Naive thymus-derived CD8-positive, alpha-beta T cell (primary cell): ENCODE results near the gene MACROH2A2. TPM values are rescaled to one million over a fixed set of nuclear protein-coding genes. Genes with fewer than 3 reads are reported as not detected.
"Not testable (repeated sequence)": the region's sequence is repeated elsewhere in the genome, so short reads cannot be mapped to it uniquely, and the experiment has no call there.

Source experiments
- ATAC-seq, 2 donors: fragments of 150-1000 bp; cut with Tn5 transposase in 1 of 2; sonication (Bioruptor Pico), chemical (Tn5 transposase) in 1 of 2; 1 replicate in 1 of 2; 2 replicates in 1 of 2; pipeline ENCODE4 v1.10.0; 2021; ENCODE audit warnings: mild to moderate bottlenecking in 2 of 2, moderate library complexity in 2 of 2
- POLR2A ChIA-PET: fragments of 350-600 bp; sonication (Branson Sonifier 250); formaldehyde crosslinking; loops from one replicate; lab custom pipeline; 2021; ENCODE audit warnings: antibody characterized with exemption; lab: Charles Lee
- DNase-seq, 10 donors: peaks; one replicate each; pipeline versions ENCODE4 v3.0.0 to v3.0.0-alpha.2; 2020 to 2022
- H3K27ac Mint-ChIP-seq, 10 donors: one replicate each; pipeline ENCODE4 v1.8.0; 2020 to 2022; ENCODE audit warnings: mild to moderate bottlenecking in 10 of 10, mixed read lengths in 10 of 10, moderate library complexity in 4 of 10, inconsistent platforms in 1 of 10
- H3K27me3 Mint-ChIP-seq, 5 donors: one replicate each; pipeline ENCODE4 v1.8.0; 2021 to 2022; ENCODE audit warnings: mixed read lengths in 5 of 5
- H3K36me3 Mint-ChIP-seq, 3 donors: one replicate each; pipeline ENCODE4 v1.8.0; 2020 to 2022; ENCODE audit warnings: mixed read lengths in 3 of 3, mild to moderate bottlenecking in 2 of 3, inconsistent platforms in 1 of 3
- H3K4me1 Mint-ChIP-seq, 4 donors: one replicate each; pipeline ENCODE4 v1.8.0; 2021 to 2022; ENCODE audit warnings: mixed read lengths in 4 of 4
- H3K4me3 Mint-ChIP-seq, 10 donors: one replicate each; pipeline ENCODE4 v1.8.0; 2020 to 2022; ENCODE audit warnings: mild to moderate bottlenecking in 10 of 10, mixed read lengths in 10 of 10, moderate library complexity in 6 of 10, inconsistent platforms in 1 of 10
- H3K9me3 Mint-ChIP-seq, 9 donors: one replicate each; pipeline ENCODE4 v1.8.0; 2020 to 2022; ENCODE audit warnings: mixed read lengths in 9 of 9, mild to moderate bottlenecking in 3 of 9, inconsistent platforms in 1 of 9, moderate library complexity in 1 of 9
- polyA plus RNA-seq, 3 donors: library from polyadenylated mRNA; unstranded; fragments of 300-500 nt; fragmentation: Illumina TruSeq; gene quantifications; one replicate each; pipeline ENCODE4 v1.2.3, GENCODE V29; 2021
- total RNA-seq, 8 experiments: library from RNA in 2 of 8; stranded (reverse) in 2 of 8; gene quantifications; one replicate each; pipeline ENCODE4 v1.2.3 and lab custom pipeline; 2021 to 2026

The MACROH2A2 gene
- total RNA-seq (1 to 10 TPM; 6.7 to 7.2 TPM), polyA plus RNA-seq (1 to 10 TPM; 6.1 to 7.1 (median 6.3) TPM), total RNA-seq (lab: John Stamatoyannopoulos, UW) (3.4 to 23.1 (median 17.9) reads per million in 6 experiments)

- Mint-ChIP-seq H3K27me3 (peaks cover 20 to 48% (median 39%) of the 10 kb centered on the region in 5 donors), H3K4me3 (peak within 1 kb of the TSS; percentile 70 to 90 (median 83)), H3K4me1 (peaks cover 4 to 11% (median 10%) of the 10 kb centered on the region in 4 donors), H3K27ac (peak within 1 kb of the TSS in 1 of 10 donors; percentile 62), H3K36me3 (no peaks in the 10 kb centered on the region), H3K9me3 (no peaks in the 10 kb centered on the region)
- ATAC-seq (peak; percentile 25 to 36), DNase-seq (peak in 1 of 10 donors; percentile 2)
- POLR2A ChIA-PET = no interaction called here
Observed at GRCh38 chr10:70052462-70053217, at the start of gene MACROH2A2. Gene MACROH2A2 (plus strand): TSS chr10:70052846. CDS start chr10:70075659, 22,813 bp downstream.

DNA sequence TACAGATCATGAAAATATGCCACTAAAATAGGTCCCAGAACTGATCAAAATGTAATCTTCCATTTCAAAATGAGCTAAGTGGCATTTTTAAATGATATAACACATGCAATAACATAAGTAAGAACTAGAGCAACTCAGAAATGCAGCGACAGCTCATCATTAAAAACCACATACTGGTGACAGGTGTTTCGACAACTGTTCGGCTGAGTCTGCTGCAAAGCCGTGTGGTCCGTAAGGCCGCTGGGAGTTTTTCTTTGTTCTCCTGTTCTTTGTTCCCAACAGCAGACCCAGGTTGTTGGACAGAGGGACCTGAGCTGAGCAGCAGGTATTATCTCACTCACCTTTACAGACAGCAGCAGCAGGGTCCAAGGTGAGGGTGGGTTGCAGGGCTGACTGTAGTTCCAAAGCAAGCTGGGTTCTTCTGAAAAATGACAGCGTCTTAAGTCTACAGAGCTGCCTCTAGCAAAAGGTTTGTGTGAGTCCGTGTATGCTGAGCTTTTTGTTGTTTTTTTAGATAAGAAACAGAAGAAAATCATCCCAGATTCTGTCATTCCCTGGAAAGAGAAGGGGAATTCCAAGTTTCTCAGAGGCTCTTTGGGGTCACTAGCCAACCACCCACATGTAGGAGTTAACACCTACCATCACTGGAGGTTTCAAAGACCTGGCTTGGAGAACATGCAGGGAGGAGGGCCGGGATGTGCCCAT lies 45.4 kb upstream of the MACROH2A2 start:
- ATAC-seq (no peak), DNase-seq (no peak)
- Mint-ChIP-seq H3K27ac (no peak overlapping the region), H3K4me1 (no peaks in the 10 kb centered on the region), H3K27me3 (peaks cover 32 to 79% (median 38%) of the 10 kb centered on the region in 5 donors), H3K36me3 (peaks cover 0 to 13% (median 4%) of the 10 kb centered on the region in 3 donors), H3K4me3 (no peak overlapping the region), H3K9me3 (peaks cover 0 to 15% (median 6%) of the 10 kb centered on the region in 9 donors)
- POLR2A ChIA-PET = no interaction called here

- H3K4me1 Mint-ChIP-seq = no peaks in the 10 kb centered on the region
- POLR2A ChIA-PET = no interaction called here
Observed at GRCh38 chr10:70031215-70031614, 21.4 kb upstream of the MACROH2A2 start.

GRCh38 chr10:70032667-70033289 lies 19.9 kb upstream of the MACROH2A2 start:
- ATAC-seq = no peak
- Mint-ChIP-seq H3K9me3 (peaks cover 8 to 40% (median 22%) of the 10 kb centered on the region in 9 donors), H3K36me3 (peaks cover 0 to 31% (median 9%) of the 10 kb centered on the region in 3 donors), H3K27ac (no peak overlapping the region), H3K4me1 (no peaks in the 10 kb centered on the region), H3K27me3 (peaks cover 3 to 15% (median 9%) of the 10 kb centered on the region in 5 donors), H3K4me3 (no peak overlapping the region)
- POLR2A ChIA-PET = interaction anchor here (0.5 kb wide), 1 partner anchor 108 kb away, joined by 3 read pairs; no protein-coding TSS in a partner anchor
- DNase-seq = no peak

More at GRCh38 chr10:70031215-70031614, 21.4 kb upstream of the MACROH2A2 start:
- no peak for DNase-seq
- Mint-ChIP-seq H3K36me3 (peaks cover 0 to 36% (median 11%) of the 10 kb centered on the region in 3 donors), H3K4me3 (no peak overlapping the region), H3K27ac (no peak overlapping the region), H3K9me3 (peaks cover 10 to 48% (median 27%) of the 10 kb centered on the region in 9 donors), H3K27me3 (peaks cover 6 to 17% (median 10%) of the 10 kb centered on the region in 5 donors)
- no peak for ATAC-seq

DNA sequence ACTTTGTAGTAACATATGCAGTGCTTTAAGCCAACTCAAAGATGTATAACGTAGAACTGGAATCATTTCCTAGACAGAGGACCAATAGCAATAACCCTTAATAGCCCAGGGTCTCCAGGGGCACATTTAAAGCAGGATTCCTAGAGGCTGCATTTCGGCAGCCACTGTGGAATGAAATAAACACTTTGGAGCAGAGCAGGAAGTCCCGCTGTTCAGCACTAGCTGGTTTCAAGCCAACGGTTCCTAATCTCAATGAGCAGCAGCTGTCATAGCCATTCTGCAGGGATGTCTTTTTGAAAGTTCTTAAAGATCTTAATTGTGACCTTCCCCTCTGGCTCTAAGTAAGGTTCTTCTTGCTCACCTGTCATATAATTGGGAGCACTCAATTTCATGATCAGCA lies 18.4 kb upstream of the MACROH2A2 start:
- Mint-ChIP-seq H3K27me3 (peaks cover 2 to 17% (median 4%) of the 10 kb centered on the region in 5 donors), H3K27ac (no peak overlapping the region), H3K4me1 (no peaks in the 10 kb centered on the region), H3K36me3 (peaks cover 0 to 28% (median 4%) of the 10 kb centered on the region in 3 donors), H3K4me3 (no peak overlapping the region), H3K9me3 (peaks cover 8 to 40% (median 22%) of the 10 kb centered on the region in 9 donors)
- ATAC-seq = no peak
- POLR2A ChIA-PET = interaction anchor here (0.6 kb wide), 1 partner anchor 1510 kb away, joined by 4 read pairs; no protein-coding TSS in a partner anchor
- DNase-seq = no peak

GRCh38 chr10:70035531-70035930 lies 17.1 kb upstream of the MACROH2A2 start:
- peaks cover 3 to 35% (median 18%) of the 10 kb centered on the region in 9 donors for H3K9me3 Mint-ChIP-seq
- H3K27me3 Mint-ChIP-seq = peaks cover 3 to 21% (median 5%) of the 10 kb centered on the region in 5 donors
- peaks cover 0 to 22% (median 4%) of the 10 kb centered on the region in 3 donors for H3K36me3 Mint-ChIP-seq
- H3K4me1 Mint-ChIP-seq = no peaks in the 10 kb centered on the region
- DNase-seq (no peak), ATAC-seq (no peak)
- POLR2A ChIA-PET = no interaction called here
- H3K4me3 Mint-ChIP-seq = no peak overlapping the region
- H3K27ac Mint-ChIP-seq = no peak overlapping the region

DNA sequence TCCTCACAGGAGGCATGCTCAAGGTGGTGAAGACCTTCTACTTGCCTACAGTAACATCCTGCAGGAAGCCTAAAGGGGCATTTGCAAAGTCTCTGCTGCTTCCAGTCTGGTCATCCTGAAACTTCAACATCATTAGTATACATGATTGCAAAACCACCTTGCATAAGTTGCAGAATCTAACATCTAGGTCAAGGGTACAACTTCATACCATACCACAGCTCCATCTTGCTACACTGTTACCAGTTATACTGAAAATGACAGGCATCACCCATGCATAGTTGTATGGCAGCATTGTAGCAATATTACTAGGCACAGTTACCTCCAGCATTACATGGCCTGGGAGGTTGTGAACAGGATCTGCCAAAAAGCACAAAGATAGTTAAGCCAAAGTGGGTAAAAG lies 13.7 kb upstream of the MACROH2A2 start:
- H3K27me3 Mint-ChIP-seq = peaks cover 9 to 30% (median 11%) of the 10 kb centered on the region in 5 donors
- DNase-seq = no peak
- peaks cover 0 to 2% (median 0%) of the 10 kb centered on the region in 4 donors for H3K4me1 Mint-ChIP-seq
- H3K9me3 Mint-ChIP-seq = peaks cover 2 to 45% (median 31%) of the 10 kb centered on the region in 9 donors
- no peak overlapping the region for H3K27ac Mint-ChIP-seq
- POLR2A ChIA-PET = no interaction called here
- H3K4me3 Mint-ChIP-seq = no peak overlapping the region
- H3K36me3 Mint-ChIP-seq = peaks cover 4 to 39% (median 7%) of the 10 kb centered on the region in 3 donors
- no peak for ATAC-seq

GRCh38 chr10:70041016-70041415 lies 11.6 kb upstream of the MACROH2A2 start:
- Mint-ChIP-seq H3K4me3 (no peak overlapping the region), H3K4me1 (peaks cover 0 to 2% (median 0%) of the 10 kb centered on the region in 4 donors), H3K27me3 (peaks cover 12 to 26% (median 14%) of the 10 kb centered on the region in 5 donors), H3K9me3 (peaks cover 5 to 49% (median 31%) of the 10 kb centered on the region in 9 donors), H3K27ac (no peak overlapping the region), H3K36me3 (peaks cover 6 to 39% (median 7%) of the 10 kb centered on the region in 3 donors)
- DNase-seq (no peak), ATAC-seq (no peak)
- POLR2A ChIA-PET = no interaction called here

DNA sequence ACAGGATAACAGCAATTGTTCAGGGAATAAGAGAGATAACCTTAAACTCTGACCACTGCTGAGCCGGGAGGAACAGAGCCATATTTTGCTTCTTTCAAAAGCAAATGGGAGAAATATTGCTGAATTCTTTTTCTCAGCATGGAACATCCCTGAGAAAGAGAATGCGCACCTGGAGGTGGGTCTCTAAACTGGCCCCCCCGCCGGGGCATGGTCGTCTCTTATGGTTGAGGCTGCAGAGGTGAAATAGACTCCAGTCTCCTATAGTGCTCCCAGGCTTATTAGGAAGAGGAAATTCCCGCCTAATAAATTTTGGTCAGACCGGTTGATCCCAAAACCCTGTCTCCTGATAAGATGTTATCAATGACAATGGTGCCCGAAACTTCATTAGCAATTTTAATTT lies 10.9 kb upstream of the MACROH2A2 start:
- POLR2A ChIA-PET, ATAC-seq, H3K27ac Mint-ChIP-seq, H3K4me1 Mint-ChIP-seq, H3K4me3 Mint-ChIP-seq, DNase-seq: not testable (repeated sequence)
- H3K27me3 Mint-ChIP-seq = peaks cover 12 to 25% (median 14%) of the 10 kb centered on the region in 5 donors
- peaks cover 5 to 49% (median 31%) of the 10 kb centered on the region in 9 donors for H3K9me3 Mint-ChIP-seq
- peaks cover 6 to 39% (median 7%) of the 10 kb centered on the region in 3 donors for H3K36me3 Mint-ChIP-seq

GRCh38 chr10:70047066-70047465 lies 5.6 kb upstream of the MACROH2A2 start:
- H3K27ac Mint-ChIP-seq, POLR2A ChIA-PET, H3K4me1 Mint-ChIP-seq, H3K4me3 Mint-ChIP-seq, ATAC-seq, DNase-seq: not testable (repeated sequence)
- Mint-ChIP-seq H3K27me3 (peaks cover 17 to 28% (median 20%) of the 10 kb centered on the region in 5 donors), H3K9me3 (peaks cover 3 to 20% (median 6%) of the 10 kb centered on the region in 9 donors), H3K36me3 (peaks cover 2 to 14% (median 4%) of the 10 kb centered on the region in 3 donors)

DNA sequence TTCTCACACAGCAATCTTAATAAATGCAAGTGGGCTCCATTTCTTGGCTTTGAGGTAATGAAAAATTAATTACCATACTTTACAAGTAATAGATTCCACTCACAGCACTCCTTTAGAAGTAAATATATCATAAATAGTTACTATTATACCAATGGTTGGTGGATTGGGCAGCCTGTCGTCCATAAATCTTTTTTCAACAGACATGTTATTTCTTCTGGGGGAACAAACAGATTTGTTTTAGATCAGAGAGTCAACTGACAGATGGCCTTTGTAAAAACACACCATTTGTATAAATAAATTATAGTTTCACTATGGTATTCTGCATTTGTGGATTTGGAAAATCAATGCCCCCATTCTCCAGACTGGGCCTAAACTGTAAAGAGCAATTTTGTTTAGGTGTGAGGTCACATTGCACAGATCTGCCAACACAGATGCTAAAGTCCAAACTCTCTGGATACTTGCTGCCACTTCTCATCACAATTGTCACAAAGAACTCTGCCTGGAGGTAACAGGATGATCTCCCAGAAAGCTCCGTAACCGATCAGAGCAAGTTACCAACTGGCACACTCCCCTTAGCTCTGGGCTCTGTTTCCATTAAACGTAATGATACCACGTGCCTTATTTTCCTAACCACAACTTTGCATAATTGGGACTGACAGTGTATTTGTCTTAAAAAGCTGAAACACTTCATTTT lies 4.5 kb upstream of the MACROH2A2 start:
- Mint-ChIP-seq H3K27ac (no peak overlapping the region), H3K27me3 (peaks cover 21 to 34% (median 28%) of the 10 kb centered on the region in 5 donors), H3K4me3 (no peak overlapping the region), H3K9me3 (peaks cover 0 to 10% (median 0%) of the 10 kb centered on the region in 9 donors), H3K4me1 (peaks cover 4 to 11% (median 9%) of the 10 kb centered on the region in 4 donors), H3K36me3 (peaks cover 0 to 3% (median 2%) of the 10 kb centered on the region in 3 donors)
- POLR2A ChIA-PET = no interaction called here
- DNase-seq (no peak), ATAC-seq (no peak)
